ENCODE data around the gene VPS45. TPM values are rescaled to one million over a fixed set of nuclear protein-coding genes. Genes with fewer than 3 reads are reported as not detected.

The VPS45 gene
- polyA plus RNA-seq, 1 experiment, result 61.3 TPM

DNA sequence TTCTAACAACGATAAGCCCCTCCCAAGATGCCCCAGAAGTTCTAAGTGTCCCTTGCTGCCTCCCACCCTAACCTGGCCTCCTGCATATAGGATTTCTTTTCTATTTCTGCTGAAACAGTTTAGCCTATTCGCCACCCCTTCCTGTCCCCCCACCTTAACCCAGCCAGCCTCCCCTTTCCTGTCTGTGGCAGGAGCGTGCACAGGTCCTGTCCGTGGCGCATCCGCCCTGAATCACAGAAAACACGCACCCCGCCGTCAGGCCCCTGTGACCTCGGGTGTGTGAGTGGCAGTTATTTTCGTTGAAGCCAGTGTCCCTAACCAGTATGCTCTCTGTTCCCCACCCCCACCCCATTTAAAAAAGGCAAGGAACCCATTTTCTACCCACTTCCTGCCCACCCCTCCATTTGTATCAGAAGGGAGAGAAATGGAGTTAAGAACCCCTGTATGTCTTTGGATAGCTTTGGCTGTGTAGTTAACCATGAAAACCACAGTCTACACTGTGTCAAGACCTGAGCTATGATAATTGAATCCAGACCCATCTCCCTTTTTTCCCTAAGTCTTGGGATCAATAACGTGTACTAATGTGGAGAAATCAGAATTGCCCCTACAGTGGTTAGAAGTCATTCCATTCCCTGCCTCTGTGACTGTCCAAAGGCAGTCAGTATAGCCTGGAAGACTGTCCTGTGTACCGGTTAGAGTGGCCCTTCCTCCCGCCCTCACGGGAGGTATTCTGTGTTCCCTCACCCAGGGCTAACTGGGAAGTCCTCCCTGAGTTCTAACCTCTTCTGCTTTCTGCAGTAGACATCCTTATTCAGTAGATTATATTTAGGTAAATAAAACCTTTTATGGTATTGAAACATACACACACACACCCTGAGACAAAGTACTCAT is 84.0 kb downstream of the VPS45 start:
- Histone ChIP-seq H3K27ac (ENCODE audit: low read depth, low read length) (peak overlapping the region; percentile 85), H3K4me3 (ENCODE audit: low read depth, low read length) (peak overlapping the region; percentile 90), H3K27me3 (ENCODE audit: control insufficient read depth, insufficient read depth, low read length) (no peaks in the 10 kb centered on the region), H3K9me3 (ENCODE audit: control insufficient read depth, insufficient read depth, low read length) (no peaks in the 10 kb centered on the region)
- ChIA-PET POLR2A (interaction anchor here (6.2 kb wide), 1 partner anchor 9 kb away, joined by 149 read pairs; no protein-coding TSS in a partner anchor), CTCF (interaction anchor here (0.6 to 1.5 kb wide), 4 partner anchors 14 to 264 kb away, joined by 3 to 4 read pairs (median 3); a partner anchor contains a TSS)
- DNase-seq (ENCODE audit: low read depth, low spot score), result no peak
- TF ChIP-seq, protein P1, sequence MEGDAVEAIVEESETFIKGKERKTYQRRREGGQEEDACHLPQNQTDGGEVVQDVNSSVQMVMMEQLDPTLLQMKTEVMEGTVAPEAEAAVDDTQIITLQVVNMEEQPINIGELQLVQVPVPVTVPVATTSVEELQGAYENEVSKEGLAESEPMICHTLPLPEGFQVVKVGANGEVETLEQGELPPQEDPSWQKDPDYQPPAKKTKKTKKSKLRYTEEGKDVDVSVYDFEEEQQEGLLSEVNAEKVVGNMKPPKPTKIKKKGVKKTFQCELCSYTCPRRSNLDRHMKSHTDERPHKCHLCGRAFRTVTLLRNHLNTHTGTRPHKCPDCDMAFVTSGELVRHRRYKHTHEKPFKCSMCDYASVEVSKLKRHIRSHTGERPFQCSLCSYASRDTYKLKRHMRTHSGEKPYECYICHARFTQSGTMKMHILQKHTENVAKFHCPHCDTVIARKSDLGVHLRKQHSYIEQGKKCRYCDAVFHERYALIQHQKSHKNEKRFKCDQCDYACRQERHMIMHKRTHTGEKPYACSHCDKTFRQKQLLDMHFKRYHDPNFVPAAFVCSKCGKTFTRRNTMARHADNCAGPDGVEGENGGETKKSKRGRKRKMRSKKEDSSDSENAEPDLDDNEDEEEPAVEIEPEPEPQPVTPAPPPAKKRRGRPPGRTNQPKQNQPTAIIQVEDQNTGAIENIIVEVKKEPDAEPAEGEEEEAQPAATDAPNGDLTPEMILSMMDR (IDR thresholded peaks at IDR 0.05; ENCODE audit: low read depth, low read length), result no peak

DNA sequence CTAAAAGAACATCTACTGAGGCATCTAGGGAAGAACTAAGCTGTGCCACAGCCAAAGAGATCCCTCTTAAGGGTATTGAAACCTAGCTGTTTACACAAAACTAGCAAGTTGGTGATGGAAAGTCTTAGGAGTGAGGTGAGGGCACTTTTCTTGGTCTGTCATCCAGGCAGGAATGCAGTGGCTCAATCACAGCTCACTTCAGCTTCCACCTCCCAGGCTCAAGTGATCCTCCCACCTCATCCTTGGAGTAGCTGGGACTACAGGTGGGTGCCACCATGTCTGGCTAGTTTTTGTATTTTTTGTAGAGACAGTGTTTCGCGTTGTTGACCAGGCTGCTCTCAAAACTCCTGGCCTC is 84.6 kb downstream of the VPS45 start:
- POLR2A ChIA-PET, result interaction anchor here (6.2 kb wide), 1 partner anchor 9 kb away, joined by 149 read pairs; no protein-coding TSS in a partner anchor
- H3K4me3 ChIP-seq (ENCODE audit: low read depth, low read length), result peak overlapping the region; percentile 90
- no peaks in the 10 kb centered on the region for H3K27me3 ChIP-seq (ENCODE audit: control insufficient read depth, insufficient read depth, low read length)
- H3K9me3 ChIP-seq (ENCODE audit: control insufficient read depth, insufficient read depth, low read length), result no peaks in the 10 kb centered on the region
- DNase-seq (ENCODE audit: low read depth, low spot score), result no peak
- CTCF ChIA-PET, result interaction anchor here (0.6 to 1.5 kb wide), 3 partner anchors 15 to 264 kb away, joined by 3 read pairs; a partner anchor contains a TSS
- TF ChIP-seq, protein P1 (IDR thresholded peaks at IDR 0.05; ENCODE audit: low read depth, low read length), result no peak
- peak overlapping the region; percentile 85 for H3K27ac ChIP-seq (ENCODE audit: low read depth, low read length)

DNA sequence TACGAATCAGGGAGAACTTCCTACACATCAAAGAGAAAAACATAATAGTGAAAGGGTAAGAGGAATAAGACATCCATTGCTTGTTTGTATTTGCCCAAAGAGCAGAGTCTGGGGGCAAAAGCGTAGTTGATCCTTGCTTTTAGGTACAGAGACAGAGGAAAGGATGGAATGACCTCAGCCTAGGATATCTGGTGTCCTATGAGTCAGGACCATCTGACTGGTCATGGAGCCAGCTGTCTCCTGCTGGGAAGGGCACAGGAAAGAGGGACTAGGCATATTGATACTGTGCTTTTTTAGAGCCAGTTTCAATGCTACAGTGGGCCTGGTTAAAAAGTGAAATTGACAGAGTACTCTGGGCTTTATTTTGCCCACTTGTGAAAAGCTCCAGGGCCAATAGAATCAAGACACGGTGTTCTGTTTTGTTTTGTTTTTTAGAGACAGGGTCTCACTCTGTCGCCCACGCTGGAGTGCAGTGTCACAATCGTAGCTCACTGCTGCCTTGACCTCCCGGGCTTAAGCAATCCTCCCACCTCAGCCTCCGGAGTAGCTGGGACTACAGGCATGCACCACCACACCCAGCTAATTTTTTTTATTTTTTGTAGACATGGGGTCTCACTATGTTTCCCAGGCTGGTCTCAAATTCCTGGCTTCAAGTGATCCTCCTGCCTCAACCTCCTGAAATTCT is 85.3 kb downstream of the VPS45 start:
- CTCF ChIA-PET, result interaction anchor here (1.4 to 2.1 kb wide), 3 partner anchors 16 to 265 kb away, joined by 3 to 5 read pairs (median 3); a partner anchor contains a TSS

DNA sequence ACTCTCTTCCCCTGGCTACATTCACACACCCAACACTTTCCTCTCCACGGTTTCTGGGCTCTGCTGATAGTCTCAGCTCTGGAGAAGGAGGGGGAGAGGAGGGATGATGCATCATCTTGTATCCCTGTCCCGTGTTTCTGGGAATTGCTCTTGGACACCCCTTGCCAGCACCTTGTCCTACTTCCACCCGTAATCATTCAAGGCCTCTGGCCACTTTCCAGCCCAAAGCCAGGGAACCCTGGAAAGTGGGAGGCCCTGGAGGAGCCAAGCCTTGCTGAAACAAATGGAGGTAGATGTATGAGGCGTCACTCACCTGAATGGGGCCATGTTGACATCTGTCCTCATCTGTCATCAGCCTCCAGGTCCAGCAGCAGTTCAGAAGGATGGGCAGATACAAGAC is 86.6 kb downstream of the VPS45 start:
- H3K27ac ChIP-seq (ENCODE audit: low read depth, low read length), result peak overlapping the region; percentile 31
- ChIA-PET CTCF (interaction anchor here (2.1 kb wide), 1 partner anchor 15 kb away, joined by 5 read pairs; no protein-coding TSS in a partner anchor), POLR2A (interaction anchor here (6.2 kb wide), 1 partner anchor 7 kb away, joined by 149 read pairs; no protein-coding TSS in a partner anchor)
- H3K4me3 ChIP-seq (ENCODE audit: low read depth, low read length), result no peak overlapping the region; the same call in 1 of the 2 replicates
- no peaks in the 10 kb centered on the region for H3K9me3 ChIP-seq (ENCODE audit: control insufficient read depth, insufficient read depth, low read length)
- DNase-seq (ENCODE audit: low read depth, low spot score), result no peak
- TF ChIP-seq, protein P1 (IDR thresholded peaks at IDR 0.05; ENCODE audit: low read depth, low read length), result no peak
- H3K27me3 ChIP-seq (ENCODE audit: control insufficient read depth, insufficient read depth, low read length), result no peaks in the 10 kb centered on the region

More for the DNA sequence above, 85.3 kb downstream of the VPS45 start:
- DNase-seq (ENCODE audit: low read depth, low spot score), result no peak
- Histone ChIP-seq H3K27me3 (ENCODE audit: control insufficient read depth, insufficient read depth, low read length) (no peaks in the 10 kb centered on the region), H3K27ac (ENCODE audit: low read depth, low read length) (peak overlapping the region; percentile 52), H3K4me3 (ENCODE audit: low read depth, low read length) (peak overlapping the region; percentile 45), H3K9me3 (ENCODE audit: control insufficient read depth, insufficient read depth, low read length) (no peaks in the 10 kb centered on the region)
- TF ChIP-seq, protein P1 (IDR thresholded peaks at IDR 0.05; ENCODE audit: low read depth, low read length), result no peak
- POLR2A ChIA-PET, result interaction anchor here (6.2 kb wide), 1 partner anchor 8 kb away, joined by 149 read pairs; no protein-coding TSS in a partner anchor

All from AG04450 (cell line).